GM12801 (cell line): Measurements from ENCODE around the gene TTC16.

Experiments
- CTCF ChIP-seq: IDR thresholded peaks from one replicate; pipeline ENCODE4 v1.5.1; 2011; ENCODE audit warnings: control low read depth; ENCODE audit not compliant: insufficient read length; ENCODE audit errors: extremely low read depth

Gene TTC16

GRCh38 chr9:127680226-127680625 lies 35.7 kb upstream of the TTC16 start:
- TF ChIP-seq CTCF, result no peak

GRCh38 chr9:127680846-127681245 lies 35.0 kb upstream of the TTC16 start:
- TF ChIP-seq CTCF, result no peak

GRCh38 chr9:127682351-127683136 lies 33.3 kb upstream of the TTC16 start:
- TF ChIP-seq CTCF, result no peak

- no peak for TF ChIP-seq CTCF
Observed at GRCh38 chr9:127683723-127684122, 32.2 kb upstream of the TTC16 start.

- no peak for TF ChIP-seq CTCF
Observed at GRCh38 chr9:127684576-127684975, 31.3 kb upstream of the TTC16 start.

GRCh38 chr9:127686461-127687393 lies 29.2 kb upstream of the TTC16 start:
- no peak for TF ChIP-seq CTCF

- no peak for TF ChIP-seq CTCF
Observed at GRCh38 chr9:127689329-127690000, 26.4 kb upstream of the TTC16 start.
